Activated CD8-positive, alpha-beta memory T cell treated with anti-CD3 and anti-CD28 coated beads for 24 hours (primary cell): ENCODE data around the gene CUL9.
"Not testable (repeated sequence)": the region's sequence is repeated elsewhere in the genome, so short reads cannot be mapped to it uniquely, and the experiment has no call there.

Experiments used
- DNase-seq: peaks from one replicate; pipeline ENCODE4 v3.0.0-alpha.2; 2020

CUL9 gene

DNA sequence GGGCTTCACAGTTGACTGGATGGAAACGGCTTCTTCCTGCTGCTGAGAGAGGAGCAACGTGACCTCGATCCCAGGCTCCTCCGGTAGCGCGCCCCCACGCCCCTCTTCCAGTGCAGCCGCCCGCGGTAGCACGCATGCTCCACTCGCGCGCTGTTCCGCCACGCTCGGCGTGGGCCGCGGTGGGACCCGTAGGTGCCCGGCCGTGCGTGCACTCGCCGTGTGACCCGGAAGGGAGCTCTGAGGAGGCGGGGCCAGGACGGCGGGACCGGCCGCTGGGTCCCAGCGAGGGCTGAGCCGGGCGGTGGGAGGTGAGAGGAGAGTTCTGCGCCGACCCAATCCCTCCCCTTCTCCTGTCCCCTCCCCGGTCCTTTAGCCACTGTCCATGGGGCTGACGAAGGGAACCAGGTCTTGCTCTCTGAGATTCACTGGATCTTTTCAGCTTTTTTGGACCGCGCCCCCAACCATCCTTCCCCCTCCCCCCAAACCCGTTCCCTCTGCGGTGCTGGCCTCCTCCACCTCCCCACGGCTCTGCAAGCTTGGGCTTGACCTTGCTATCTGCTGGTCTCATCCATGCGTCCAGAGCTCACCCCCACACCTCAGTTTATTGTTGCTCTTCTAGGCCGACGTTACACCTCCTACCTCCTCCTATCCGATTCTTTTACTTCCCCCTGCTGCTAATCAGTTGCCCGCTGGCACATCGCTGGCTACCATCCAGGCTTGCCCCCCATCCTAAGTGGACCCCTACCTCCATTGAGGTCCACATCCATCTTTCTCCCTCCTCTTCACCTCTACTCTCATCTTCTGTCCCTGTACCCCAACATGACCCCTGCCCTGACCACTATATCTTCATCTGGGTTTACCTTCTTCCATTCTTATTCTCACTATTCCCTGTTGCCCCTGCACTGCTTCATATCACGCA lies at the start of gene CUL9:
Gene CUL9, plus strand, starts transcription at position 255 of the 919 bp plus-strand sequence. CDS start 2,115 bp downstream, outside the sequence.
- DNase-seq = peak; percentile 90

DNA sequence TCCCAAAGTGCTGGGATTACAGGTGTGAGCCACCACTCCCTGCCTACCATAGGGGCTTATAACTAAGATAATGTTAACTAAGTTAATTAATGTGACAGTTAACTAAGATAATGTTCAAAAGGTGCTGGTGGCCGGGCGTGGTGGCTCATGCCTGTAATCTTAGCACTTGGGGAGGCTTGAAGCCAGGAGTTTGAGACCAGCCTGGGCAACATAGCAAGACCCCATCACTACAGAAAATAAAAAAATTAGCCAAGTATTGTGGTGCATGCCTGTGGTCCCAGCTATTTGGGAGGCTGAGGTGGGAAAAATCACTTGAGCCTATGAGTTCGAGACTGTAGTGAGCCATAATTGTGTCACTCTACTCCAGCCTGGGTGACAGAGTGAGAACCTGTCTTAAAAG lies 43.7 kb upstream of the CUL9 start:
- no peak for DNase-seq

DNA sequence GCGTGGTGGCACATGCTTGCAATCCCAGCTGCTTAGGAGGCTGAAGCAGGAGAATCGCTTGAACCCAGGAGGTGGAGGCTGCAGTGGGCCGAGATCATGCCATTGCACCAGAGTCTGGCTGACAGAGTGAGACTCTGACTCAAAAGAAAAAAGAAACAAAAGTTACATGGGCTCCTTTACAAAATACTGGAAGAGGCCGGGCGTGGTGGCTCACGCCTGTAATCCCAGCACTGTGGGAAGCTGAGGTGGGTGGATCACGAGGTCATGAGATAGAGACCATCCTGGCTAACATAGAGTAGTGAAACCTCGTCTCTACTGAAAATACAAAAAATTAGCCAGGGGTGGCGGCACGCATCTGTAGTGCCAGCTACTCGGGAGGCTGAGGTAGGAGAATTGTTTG lies 42.0 kb upstream of the CUL9 start:
- not testable (repeated sequence) for DNase-seq

DNA sequence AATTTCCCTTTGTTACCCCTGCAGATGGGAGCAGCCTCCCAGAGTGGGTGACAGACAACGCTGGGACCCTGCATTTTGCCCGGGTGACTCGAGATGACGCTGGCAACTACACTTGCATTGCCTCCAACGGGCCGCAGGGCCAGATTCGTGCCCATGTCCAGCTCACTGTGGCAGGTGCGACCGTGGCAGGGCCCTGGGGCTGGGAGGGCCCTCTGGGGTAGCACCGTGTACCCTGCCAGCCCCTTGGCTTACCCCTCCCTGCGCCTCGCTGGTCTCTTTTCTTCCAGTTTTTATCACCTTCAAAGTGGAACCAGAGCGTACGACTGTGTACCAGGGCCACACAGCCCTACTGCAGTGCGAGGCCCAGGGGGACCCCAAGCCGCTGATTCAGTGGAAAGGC lies 40.4 kb upstream of the CUL9 start:
- DNase-seq = no peak

DNA sequence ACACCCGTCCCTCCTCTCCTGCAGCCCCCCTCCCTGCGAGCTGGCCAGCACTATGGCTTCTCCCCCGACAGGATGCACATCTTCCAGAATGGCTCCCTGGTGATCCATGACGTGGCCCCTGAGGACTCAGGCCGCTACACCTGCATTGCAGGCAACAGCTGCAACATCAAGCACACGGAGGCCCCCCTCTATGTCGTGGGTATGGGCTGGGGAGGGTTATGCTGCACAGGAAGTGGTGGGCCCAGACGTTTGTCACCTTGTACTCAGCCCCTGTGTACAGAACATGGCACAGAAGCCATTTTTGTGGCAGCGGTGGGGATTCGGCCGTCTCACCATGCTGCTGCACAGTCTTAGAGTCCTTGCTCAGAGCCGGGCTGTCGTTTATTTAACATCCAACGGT lies 39.9 kb upstream of the CUL9 start:
- no peak for DNase-seq

DNA sequence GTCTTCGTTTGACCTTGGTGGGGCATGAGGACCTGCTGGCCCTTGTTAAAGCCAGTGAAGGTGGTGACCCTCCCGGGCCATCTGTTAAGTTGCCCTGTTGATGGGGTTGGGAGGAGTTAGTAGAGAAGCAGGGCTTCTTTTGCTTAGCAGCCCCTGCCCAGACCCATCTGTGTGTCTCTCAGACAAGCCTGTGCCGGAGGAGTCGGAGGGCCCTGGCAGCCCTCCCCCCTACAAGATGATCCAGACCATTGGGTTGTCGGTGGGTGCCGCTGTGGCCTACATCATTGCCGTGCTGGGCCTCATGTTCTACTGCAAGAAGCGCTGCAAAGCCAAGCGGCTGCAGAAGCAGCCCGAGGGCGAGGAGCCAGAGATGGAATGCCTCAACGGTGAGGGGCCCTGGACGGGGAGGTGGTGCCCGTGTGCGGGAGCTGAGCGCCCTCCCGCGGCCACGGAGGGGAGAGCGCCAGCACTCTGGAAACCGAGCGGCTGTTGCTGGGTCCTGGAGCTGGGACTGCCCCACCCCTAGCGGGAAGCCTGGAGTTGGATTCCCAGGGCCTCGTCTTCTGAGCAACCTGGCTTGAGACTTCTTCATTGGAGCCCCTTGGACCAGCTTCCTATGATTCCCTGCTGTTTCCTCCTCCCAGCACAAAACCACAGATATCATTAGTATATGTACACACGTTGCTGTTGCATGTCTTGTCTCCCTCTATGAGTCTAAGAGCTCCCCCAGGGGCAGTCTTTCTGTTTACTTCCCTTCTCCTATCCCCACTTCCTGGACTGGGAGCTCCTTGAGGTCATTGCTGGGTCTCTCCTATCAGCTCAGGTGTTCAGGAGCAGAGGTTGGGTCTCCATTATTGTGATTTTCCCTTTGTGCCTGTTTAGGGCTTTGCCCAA lies 38.5 kb upstream of the CUL9 start:
- peak; percentile 92 for DNase-seq

DNA sequence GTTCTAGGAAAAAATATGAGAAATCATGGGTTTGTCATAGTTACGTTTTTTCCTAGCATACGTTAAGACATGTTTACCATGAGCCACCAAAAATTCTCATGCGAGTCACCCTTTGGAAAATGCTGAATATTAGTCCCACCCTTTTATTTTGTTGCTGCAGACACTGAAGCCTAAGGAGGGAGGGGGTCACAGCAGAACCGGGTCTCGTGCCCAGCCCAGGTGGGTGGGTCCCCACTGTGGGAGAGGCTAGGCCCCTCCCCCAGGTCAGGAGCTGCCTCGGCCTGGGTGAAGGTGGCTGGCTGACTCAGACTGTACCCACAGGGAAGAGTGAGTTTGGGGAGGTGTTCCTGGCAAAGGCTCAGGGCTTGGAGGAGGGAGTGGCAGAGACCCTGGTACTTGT lies 37.1 kb upstream of the CUL9 start:
- no peak for DNase-seq

DNA sequence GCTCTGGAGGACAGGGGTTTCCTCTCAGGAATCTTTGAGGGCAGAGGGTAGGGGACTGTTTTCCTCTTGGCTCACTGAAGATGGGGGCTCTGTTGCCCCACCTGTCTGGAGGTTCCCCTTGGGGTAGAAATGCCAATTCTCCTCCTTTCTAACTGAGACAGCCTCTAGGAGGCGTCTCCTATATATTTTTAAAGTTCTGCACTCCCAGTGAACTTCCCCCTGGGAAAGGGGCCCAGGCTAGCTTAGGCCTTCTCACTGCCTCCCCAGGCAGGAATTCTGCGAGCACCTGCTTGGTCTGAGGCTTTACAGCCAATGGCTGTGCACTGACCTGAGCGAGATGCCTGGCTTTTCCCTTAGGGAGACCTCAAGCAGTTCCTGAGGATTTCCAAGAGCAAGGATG lies 35.7 kb upstream of the CUL9 start:
- no peak for DNase-seq

DNA sequence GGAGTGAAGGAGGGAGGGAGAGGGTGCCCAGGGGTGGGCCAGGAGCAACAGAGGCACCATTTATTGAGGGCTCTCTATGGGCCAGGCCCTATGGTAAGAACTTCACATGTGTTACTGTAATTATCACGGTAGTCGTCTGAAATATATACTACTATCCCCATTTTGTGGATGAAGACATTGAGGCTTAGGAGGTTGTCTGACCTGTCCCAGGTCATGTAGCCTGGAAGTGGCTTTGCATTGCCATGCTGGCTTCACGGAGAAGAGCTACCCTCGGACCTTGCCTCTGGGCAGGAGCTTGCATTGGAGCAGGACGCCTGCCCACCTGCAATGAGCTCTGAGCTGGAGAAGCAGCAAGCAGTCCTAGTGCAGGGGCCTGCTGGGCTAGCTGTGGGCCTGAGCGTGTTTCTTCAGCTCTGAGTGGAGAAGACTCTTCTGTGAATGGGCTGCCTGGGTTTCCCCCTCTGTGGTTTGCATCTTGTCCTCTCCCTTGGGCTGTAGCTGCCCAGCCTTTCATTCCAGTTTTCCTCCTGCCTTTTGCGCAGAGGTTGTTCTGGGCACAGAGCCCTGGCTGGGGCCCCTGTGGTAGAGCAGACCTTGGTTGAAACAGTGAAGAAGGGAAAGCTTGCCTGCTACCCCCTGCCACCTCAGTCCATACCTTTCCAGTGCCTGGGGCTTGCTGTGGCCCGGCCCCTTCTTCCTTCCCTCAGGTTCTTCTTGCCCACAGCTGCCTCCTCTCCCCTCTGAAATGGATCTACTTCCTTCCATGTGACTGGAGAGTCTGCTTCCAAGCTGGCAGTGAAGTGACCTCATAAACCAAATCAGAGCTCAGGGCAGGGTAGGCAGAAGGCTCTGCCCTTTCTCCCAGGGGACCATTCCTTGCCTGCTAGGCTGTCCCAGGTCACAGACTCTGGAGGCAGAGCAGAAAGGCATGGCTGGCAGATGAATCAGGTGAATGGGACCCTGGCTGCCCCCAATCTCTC lies 35.0 kb upstream of the CUL9 start:
- DNase-seq = no peak

DNA sequence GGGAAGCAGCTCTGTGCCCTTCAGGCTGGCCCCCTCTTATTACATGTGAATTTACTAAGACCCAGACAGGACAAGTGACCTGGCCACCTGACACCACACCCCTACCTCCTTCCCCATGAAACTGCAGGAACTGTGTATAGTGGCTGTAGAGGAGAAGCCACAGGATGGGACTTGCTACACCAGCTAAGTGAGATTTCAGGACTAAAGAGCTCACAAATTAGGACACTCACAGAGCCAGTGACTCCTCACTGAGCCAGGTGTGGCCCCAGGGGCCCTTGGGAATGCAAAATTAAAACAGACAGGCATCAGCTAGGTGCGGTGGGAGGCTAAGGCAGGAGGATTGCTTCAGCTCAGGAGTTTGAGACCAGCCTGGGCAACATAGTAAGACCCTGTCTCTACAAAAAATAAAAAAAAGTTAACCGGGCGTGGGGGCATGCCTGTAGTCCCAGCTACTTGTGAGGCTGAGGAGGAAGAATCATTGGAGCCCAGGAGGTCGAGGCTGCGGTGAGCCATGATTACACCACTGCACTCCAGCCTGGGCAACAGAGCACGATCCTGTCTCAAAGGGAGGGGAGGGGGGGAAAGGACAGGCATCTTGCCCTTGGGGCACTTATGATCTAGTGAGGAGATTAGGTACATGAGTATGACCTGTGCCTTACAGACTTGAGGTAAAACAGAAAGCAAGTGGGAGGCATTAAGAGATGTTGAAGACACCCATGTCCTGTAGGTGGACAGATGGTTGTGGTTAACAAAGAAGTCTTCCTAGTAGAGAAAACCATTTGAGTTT lies 34.1 kb upstream of the CUL9 start:
- no peak for DNase-seq

DNA sequence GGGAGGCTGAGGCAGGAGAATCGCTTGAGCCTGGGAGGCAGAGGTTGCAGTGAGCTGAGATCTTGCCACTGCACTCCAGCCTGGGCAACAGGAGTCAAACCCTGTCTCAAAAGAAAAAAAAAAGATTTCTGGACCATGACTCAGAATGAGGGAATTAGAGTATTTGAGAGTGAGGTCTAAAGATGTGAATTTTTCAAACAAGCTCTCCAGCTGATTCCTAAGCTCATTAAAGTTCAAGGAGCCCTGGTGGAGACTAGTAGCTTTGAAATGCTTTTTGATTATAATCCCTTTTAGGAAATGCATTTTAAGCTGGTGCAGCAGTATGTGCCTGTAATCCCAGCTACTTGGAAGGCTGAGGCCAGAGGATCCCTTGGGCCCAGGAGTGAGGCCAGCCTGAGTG lies 32.7 kb upstream of the CUL9 start:
- DNase-seq = no peak

DNA sequence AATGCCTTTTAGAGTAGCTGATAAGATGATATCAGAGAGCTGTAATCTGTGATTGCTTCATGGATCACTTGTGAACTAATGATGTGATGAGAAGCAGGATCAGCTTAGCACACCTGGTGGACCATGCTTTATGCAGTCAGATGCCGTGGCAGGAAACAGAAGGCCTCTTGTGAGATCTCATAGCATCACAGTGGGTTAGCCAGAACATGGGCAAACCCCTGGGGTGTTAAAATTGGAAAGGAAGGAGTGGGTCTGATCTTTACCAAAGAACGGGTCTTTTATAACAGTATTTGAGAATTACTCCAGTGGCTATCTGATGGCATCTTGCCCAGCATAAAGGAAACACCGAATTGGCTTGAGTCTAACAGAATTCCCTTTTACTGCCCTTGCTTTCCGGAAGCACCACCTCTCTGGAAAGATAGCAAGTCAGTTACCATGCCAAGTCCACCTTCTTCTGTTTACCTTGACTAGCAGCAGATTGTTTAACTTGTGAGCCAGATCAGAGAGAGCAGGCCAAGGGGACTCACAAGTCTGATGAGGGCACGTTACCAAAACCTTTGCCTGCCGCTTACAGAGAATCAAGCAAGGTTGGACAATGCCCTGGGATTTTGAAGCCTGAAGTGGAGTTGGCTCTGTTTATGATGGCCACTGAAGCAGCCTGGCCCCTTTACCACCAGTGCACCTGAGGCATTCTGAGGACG lies 31.8 kb upstream of the CUL9 start:
- no peak for DNase-seq

DNA sequence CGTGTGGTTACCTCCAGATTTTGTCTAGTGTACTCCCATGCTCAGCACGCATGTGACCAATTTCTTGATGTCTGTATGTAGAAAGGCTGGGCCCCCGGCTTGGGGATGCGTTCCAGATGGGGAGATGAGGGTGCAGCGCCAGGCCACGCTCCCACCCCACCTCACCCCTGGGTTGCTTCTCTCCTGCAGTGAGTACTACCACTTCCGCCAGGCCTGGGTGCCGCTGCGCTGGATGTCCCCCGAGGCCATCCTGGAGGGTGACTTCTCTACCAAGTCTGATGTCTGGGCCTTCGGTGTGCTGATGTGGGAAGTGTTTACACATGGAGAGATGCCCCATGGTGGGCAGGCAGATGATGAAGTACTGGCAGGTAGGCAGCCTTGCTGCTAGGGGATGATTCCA lies 22.4 kb upstream of the CUL9 start:
- no peak for DNase-seq

DNA sequence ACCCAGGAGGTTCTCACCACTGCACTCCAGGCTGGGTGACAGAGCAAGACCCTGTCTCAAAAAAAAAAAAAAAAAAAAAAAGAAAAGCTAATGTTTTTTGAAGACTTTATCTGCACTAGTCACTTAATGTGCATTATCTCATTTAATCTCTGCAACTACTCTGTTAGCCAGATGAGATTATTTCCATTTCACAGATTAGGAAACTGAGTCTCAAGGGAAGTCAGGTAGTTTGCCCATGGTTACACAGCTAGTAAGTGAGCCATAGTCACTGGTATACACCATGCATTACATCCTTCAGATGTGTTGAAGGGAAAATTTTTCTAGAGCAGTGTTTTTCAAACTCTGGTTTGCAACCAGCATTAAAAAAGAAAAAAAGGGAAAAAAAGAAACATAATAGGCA lies 18.1 kb upstream of the CUL9 start:
- no peak for DNase-seq

DNA sequence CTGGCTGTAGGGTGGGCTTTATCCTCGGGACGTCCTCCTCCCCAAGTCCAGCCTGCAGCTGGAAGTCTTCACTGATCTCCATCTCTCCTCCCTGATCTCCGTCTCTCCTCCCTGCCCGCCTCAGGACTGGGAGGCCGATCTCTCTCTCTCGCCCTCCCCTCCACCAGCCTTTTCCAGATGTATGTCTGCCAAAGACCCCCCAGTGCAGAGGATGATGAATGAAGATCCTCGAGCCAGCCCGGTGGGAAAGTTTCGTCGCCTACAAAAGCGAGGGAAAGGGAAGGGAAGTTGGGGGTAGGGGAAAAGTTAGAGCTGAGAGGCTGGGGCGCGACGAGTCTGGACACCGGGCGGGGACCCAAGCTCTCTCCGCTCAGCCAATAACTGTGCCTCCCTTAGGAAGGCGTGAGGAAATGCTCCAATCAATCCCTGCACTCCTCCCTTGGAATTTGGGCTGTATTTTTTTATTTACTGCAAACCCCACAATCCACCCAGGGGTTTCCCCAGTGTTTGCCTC lies 11.5 kb upstream of the CUL9 start:
- no peak for DNase-seq

DNA sequence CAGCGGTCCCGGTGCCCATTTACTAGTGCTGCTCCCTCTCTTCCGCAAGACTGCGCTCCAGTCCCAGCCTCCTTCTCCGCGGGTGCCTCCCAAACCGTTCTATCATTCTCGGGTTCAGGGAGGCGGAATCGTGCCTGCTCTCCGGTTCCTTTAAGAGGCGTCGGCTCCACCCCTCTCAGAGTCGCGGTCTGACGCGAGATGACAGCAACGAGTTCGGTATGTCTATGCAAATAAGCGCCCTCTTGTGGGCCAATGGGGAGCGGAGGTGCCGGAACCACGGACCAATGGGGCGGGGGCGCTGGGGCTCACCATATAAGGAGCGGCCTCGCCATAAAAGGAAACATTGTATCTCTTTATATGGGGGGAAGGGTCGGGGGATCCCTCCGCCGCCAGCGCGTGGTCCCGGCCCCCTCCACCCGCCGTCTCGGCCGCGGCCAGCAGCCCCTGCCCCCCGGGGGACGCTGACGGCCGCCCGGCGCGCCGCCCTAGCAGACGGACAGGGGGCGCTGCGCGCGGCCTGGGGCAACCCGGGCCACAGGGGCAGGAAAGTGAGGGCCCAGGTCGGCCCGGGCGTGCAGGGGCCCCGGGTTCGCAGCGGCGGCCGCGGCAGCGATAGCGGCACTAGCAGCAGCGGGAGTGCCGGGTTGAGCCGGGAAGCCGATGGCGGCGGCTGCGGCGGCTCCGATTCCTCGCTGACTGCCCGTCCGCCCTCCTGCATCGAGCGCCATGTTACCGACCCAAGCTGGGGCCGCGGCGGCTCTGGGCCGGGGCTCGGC lies 10.9 kb upstream of the CUL9 start, which contains the start of gene SRF:
Gene SRF, plus strand, starts transcription at position 339 of the 776 bp plus-strand sequence. Its CDS starts 388 bp downstream, at position 727.
- DNase-seq = peak; percentile 98

DNA sequence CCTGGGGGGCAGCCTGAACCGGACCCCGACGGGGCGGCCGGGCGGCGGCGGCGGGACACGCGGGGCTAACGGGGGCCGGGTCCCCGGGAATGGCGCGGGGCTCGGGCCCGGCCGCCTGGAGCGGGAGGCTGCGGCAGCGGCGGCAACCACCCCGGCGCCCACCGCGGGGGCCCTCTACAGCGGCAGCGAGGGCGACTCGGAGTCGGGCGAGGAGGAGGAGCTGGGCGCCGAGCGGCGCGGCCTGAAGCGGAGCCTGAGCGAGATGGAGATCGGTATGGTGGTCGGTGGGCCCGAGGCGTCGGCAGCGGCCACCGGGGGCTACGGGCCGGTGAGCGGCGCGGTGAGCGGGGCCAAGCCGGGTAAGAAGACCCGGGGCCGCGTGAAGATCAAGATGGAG lies 10.3 kb upstream of the CUL9 start:
- DNase-seq = no peak

DNA sequence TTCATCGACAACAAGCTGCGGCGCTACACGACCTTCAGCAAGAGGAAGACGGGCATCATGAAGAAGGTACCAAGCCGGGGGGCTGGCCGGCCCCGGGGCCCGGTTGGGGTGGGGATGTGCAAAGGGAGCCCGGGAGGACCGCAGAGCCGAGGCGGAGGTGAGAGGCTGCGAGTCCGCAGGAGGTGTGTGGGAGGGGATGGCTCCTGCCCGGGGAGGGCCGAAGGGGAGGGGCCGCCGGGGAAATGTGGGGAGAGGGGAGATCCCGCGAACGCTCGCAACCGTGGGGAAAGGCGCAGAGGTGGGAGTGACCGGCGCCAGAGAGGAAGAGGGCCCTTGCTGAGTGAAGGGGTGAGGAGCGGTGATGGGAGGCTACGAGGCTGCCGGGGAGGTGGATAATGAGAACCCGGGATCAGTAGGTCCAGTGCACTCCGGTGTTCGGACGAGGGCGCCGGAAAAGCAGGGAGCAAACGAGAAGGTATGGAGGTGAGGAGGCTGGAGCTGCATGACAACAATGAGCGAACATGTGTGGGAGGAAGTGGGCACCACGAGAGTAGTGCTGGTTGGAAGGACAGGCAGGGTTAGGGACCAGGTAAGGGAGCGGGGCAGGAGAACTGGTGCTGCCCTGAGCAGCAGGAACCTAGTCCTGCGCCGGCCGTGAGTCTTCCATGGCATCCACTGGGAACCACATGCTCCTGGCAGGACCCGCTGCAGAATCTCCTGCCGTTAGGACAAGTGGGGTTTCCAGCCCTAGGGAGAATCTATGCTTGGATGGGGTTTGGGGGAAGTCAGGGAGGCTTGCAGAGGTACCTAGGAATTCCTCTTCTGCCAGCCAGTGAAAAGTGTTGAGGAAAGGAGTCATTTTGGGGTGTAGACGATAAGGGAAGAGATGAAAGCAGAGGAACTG lies 9.6 kb upstream of the CUL9 start:
- DNase-seq = peak; percentile 81
